Measurements from ENCODE around the gene TEAD1.

The TEAD1 gene

GRCh38 chr11:12834630-12835029 lies 160.4 kb downstream of the TEAD1 start:
- H3K9me3 ChIP-seq (ENCODE audit: control insufficient read depth, insufficient read depth, low read length) = no peaks in the 10 kb centered on the region
- H3K27me3 ChIP-seq (ENCODE audit: control insufficient read depth, low read length) = no peaks in the 10 kb centered on the region
- no peaks in the 10 kb centered on the region for H3K36me3 ChIP-seq (ENCODE audit: control insufficient read depth, low read length)
- H3F3A ChIP-seq (ENCODE audit: control insufficient read depth, insufficient read depth) = no peaks in the 10 kb centered on the region
- no peaks in the 10 kb centered on the region for H3K4me1 ChIP-seq (ENCODE audit: control insufficient read depth, low read length)
- no peak overlapping the region for H3K4me2 ChIP-seq (ENCODE audit: low read length)
- no peak overlapping the region for H3K4me3 ChIP-seq (ENCODE audit: low read length)
- H3K9me2 ChIP-seq (replicated peaks; ENCODE audit: control insufficient read depth, low read length) = no peaks in the 10 kb centered on the region
- H3K27ac ChIP-seq (ENCODE audit: low read depth, low read length) = no peak overlapping the region
- no peaks in the 10 kb centered on the region for H4K20me1 ChIP-seq (ENCODE audit: control insufficient read depth, insufficient read depth, low read depth, low read length)
- no peak for TF ChIP-seq EZH2phosphoT487 (IDR thresholded peaks at IDR 0.05; ENCODE audit: borderline replicate concordance, low read length)
- no peaks in the 10 kb centered on the region for H3K79me2 ChIP-seq (ENCODE audit: control insufficient read depth, low read length)

- TF ChIP-seq CTCF (IDR thresholded peaks at IDR 0.05; ENCODE audit: low read depth, low read length, poor library complexity, severe bottlenecking) (no peak), EZH2phosphoT487 (IDR thresholded peaks at IDR 0.05; ENCODE audit: borderline replicate concordance, low read length) (no peak)
- Histone ChIP-seq H3K27ac (ENCODE audit: low read depth, low read length) (no peak overlapping the region), H3K4me3 (ENCODE audit: low read length) (no peak overlapping the region), H3K9me3 (ENCODE audit: control insufficient read depth, insufficient read depth, low read length) (no peaks in the 10 kb centered on the region), H3K9me2 (replicated peaks; ENCODE audit: control insufficient read depth, low read length) (no peaks in the 10 kb centered on the region), H3K36me3 (ENCODE audit: control insufficient read depth, low read length) (no peaks in the 10 kb centered on the region), H3K79me2 (ENCODE audit: control insufficient read depth, low read length) (no peaks in the 10 kb centered on the region), H3K4me1 (ENCODE audit: control insufficient read depth, low read length) (no peaks in the 10 kb centered on the region), H3K4me2 (ENCODE audit: low read length) (no peak overlapping the region), H3F3A (ENCODE audit: control insufficient read depth, insufficient read depth) (no peaks in the 10 kb centered on the region), H3K27me3 (ENCODE audit: control insufficient read depth, low read length) (no peaks in the 10 kb centered on the region), H4K20me1 (ENCODE audit: control insufficient read depth, insufficient read depth, low read depth, low read length) (no peaks in the 10 kb centered on the region)
Observed at GRCh38 chr11:12835286-12835685, 161.1 kb downstream of the TEAD1 start.

GRCh38 chr11:12838463-12839123 lies 164.4 kb downstream of the TEAD1 start:
- Histone ChIP-seq H3K9me2 (replicated peaks; ENCODE audit: control insufficient read depth, low read length) (no peaks in the 10 kb centered on the region), H4K20me1 (ENCODE audit: control insufficient read depth, insufficient read depth, low read depth, low read length) (no peaks in the 10 kb centered on the region), H3K79me2 (ENCODE audit: control insufficient read depth, low read length) (no peaks in the 10 kb centered on the region), H3K27ac (ENCODE audit: low read depth, low read length) (no peak overlapping the region), H3K36me3 (ENCODE audit: control insufficient read depth, low read length) (no peaks in the 10 kb centered on the region), H3K4me2 (ENCODE audit: low read length) (no peak overlapping the region), H3K27me3 (ENCODE audit: control insufficient read depth, low read length) (no peaks in the 10 kb centered on the region), H3K4me1 (ENCODE audit: control insufficient read depth, low read length) (no peaks in the 10 kb centered on the region), H3F3A (ENCODE audit: control insufficient read depth, insufficient read depth) (no peaks in the 10 kb centered on the region), H3K9me3 (ENCODE audit: control insufficient read depth, insufficient read depth, low read length) (no peaks in the 10 kb centered on the region), H3K4me3 (ENCODE audit: low read length) (no peak overlapping the region)
- no peak for TF ChIP-seq CTCF (IDR thresholded peaks at IDR 0.05; ENCODE audit: low read depth, low read length, poor library complexity, severe bottlenecking)
- TF ChIP-seq EZH2phosphoT487 (IDR thresholded peaks at IDR 0.05; ENCODE audit: borderline replicate concordance, low read length) = no peak

DNA sequence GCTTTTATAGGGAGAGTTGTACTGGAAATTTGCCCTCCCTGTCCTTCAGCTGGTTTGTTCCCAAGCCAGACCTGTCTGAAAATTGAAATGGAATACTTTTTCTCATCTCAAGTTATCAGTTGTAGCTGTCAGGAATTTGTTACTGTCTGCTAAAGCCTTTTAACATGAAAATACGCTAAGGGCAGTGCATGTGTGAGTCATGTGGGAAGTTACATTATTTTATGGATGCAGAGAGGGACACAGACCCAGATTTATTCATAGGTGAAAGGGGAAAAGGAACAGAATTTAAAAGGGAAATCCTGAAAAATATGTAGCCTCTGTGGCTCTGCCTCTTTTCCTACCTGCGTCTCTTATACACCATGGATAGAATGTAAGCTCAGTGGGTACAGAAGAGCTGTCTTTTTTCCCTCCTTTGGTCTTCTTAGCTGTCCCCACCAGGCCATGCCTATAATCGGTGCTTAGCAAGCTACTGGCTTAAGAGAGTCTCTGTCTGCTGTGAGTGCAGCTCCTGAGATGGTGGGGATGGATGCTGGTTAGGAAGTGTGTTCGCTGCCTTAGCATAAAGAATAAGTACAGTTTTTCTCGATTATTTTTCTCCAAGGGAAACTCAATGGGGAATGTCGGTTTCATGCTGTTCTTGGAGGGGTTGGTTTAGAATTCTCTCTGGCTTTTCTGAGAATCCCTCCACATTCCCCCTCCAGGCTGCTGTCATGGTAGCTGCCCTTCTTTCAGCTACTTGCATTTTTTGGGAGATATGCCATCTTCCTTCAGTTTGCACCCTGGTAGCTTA lies 166.8 kb downstream of the TEAD1 start:
- no peaks in the 10 kb centered on the region for H3K9me3 ChIP-seq (ENCODE audit: control insufficient read depth, insufficient read depth, low read length)
- H3K36me3 ChIP-seq (ENCODE audit: control insufficient read depth, low read length) = no peaks in the 10 kb centered on the region
- H3K27me3 ChIP-seq (ENCODE audit: control insufficient read depth, low read length) = no peaks in the 10 kb centered on the region
- H3K79me2 ChIP-seq (ENCODE audit: control insufficient read depth, low read length) = no peaks in the 10 kb centered on the region
- H4K20me1 ChIP-seq (ENCODE audit: control insufficient read depth, insufficient read depth, low read depth, low read length) = no peaks in the 10 kb centered on the region
- H3K4me1 ChIP-seq (ENCODE audit: control insufficient read depth, low read length) = no peaks in the 10 kb centered on the region
- no peak overlapping the region for H3K4me3 ChIP-seq (ENCODE audit: low read length)
- no peak overlapping the region for H3K27ac ChIP-seq (ENCODE audit: low read depth, low read length)
- no peaks in the 10 kb centered on the region for H3K9me2 ChIP-seq (replicated peaks; ENCODE audit: control insufficient read depth, low read length)
- H3K4me2 ChIP-seq (ENCODE audit: low read length) = no peak overlapping the region
- TF ChIP-seq CTCF (IDR thresholded peaks at IDR 0.05; ENCODE audit: low read depth, low read length, poor library complexity, severe bottlenecking) (no peak), EZH2phosphoT487 (IDR thresholded peaks at IDR 0.05; ENCODE audit: borderline replicate concordance, low read length) (no peak)
- H3F3A ChIP-seq (ENCODE audit: control insufficient read depth, insufficient read depth) = no peaks in the 10 kb centered on the region
